ENCODE measurements around the gene PDE4D.

The PDE4D gene

GRCh38 chr5:59503220-59503619 lies 390.3 kb downstream of the PDE4D start:
- H3K36me3 ChIP-seq (ENCODE audit: control insufficient read depth in 1 of 2, insufficient read depth in 2 of 2, low read depth in 1 of 2, low read length in 2 of 2): no peaks in the 10 kb centered on the region
- H2BK12ac ChIP-seq (ENCODE audit: low read length in 2 of 2): no peak overlapping the region
- no peak overlapping the region for H3K4me2 ChIP-seq (ENCODE audit: low read length, poor library complexity, severe bottlenecking)
- H2AK5ac ChIP-seq (ENCODE audit: low read length, severe bottlenecking): no peak overlapping the region
- peaks cover 0 to 24% of the 10 kb centered on the region in 2 experiments for H3K27me3 ChIP-seq (ENCODE audit: control insufficient read depth in 1 of 2, insufficient read depth in 1 of 2, low read length in 2 of 2)
- H3K18ac ChIP-seq (ENCODE audit: low read depth in 1 of 2, low read length in 2 of 2): no peak overlapping the region
- H2BK120ac ChIP-seq (ENCODE audit: low read depth, low read length): no peak overlapping the region
- H3K4me3 ChIP-seq (ENCODE audit: insufficient read depth in 1 of 2, low read depth in 1 of 2, low read length in 2 of 2): no peak overlapping the region
- no peak overlapping the region for H3K23ac ChIP-seq (ENCODE audit: low read length in 2 of 2)
- H2BK5ac ChIP-seq (ENCODE audit: low read depth, low read length, poor library complexity, severe bottlenecking): no peak overlapping the region
- no peaks in the 10 kb centered on the region for H3K4me1 ChIP-seq (ENCODE audit: control insufficient read depth, insufficient read depth, low read depth, low read length)
- no peak overlapping the region for H3K27ac ChIP-seq (ENCODE audit: low read length, poor library complexity, severe bottlenecking)
- no peak overlapping the region for H3K4ac ChIP-seq (ENCODE audit: low read depth in 1 of 2, low read length in 2 of 2)
- WGBS: no CpG with 5 or more reads among the region's 1 CpG
- no peak overlapping the region for H4K91ac ChIP-seq (ENCODE audit: low read length)
- H3K79me1 ChIP-seq (replicated peaks; ENCODE audit: low read length, poor library complexity, severe bottlenecking): no peaks in the 10 kb centered on the region
- H4K8ac ChIP-seq (ENCODE audit: low read length): no peak overlapping the region
- no peaks in the 10 kb centered on the region for H3K9me3 ChIP-seq (ENCODE audit: control insufficient read depth, low read length)
- no peak overlapping the region for H3K9ac ChIP-seq (ENCODE audit: low read length)
- no peak overlapping the region for H2AFZ ChIP-seq (ENCODE audit: low read depth, low read length)
- DNase-seq: peak; percentile 67
- no peak overlapping the region for H2BK15ac ChIP-seq (ENCODE audit: low read depth, poor library complexity, severe bottlenecking)
- H3K14ac ChIP-seq (ENCODE audit: low read length in 2 of 2): no peak overlapping the region

- no peak overlapping the region for H3K4me2 ChIP-seq (ENCODE audit: low read length, poor library complexity, severe bottlenecking)
- H2AFZ ChIP-seq (ENCODE audit: low read depth, low read length): no peak overlapping the region
- H3K27ac ChIP-seq (ENCODE audit: low read length, poor library complexity, severe bottlenecking): no peak overlapping the region
- H3K36me3 ChIP-seq (ENCODE audit: control insufficient read depth in 1 of 2, insufficient read depth in 2 of 2, low read depth in 1 of 2, low read length in 2 of 2): no peaks in the 10 kb centered on the region
- peaks cover 0 to 31% of the 10 kb centered on the region in 2 experiments for H3K27me3 ChIP-seq (ENCODE audit: control insufficient read depth in 1 of 2, insufficient read depth in 1 of 2, low read length in 2 of 2)
- no peak overlapping the region for H3K23ac ChIP-seq (ENCODE audit: low read length in 2 of 2)
- no peak overlapping the region for H3K18ac ChIP-seq (ENCODE audit: low read depth in 1 of 2, low read length in 2 of 2)
- no peak overlapping the region for H4K91ac ChIP-seq (ENCODE audit: low read length)
- no peak overlapping the region for H3K4me3 ChIP-seq (ENCODE audit: insufficient read depth in 1 of 2, low read depth in 1 of 2, low read length in 2 of 2)
- no peaks in the 10 kb centered on the region for H3K9me3 ChIP-seq (ENCODE audit: control insufficient read depth, low read length)
- H2AK5ac ChIP-seq (ENCODE audit: low read length, severe bottlenecking): no peak overlapping the region
- no peak for DNase-seq
- H4K8ac ChIP-seq (ENCODE audit: low read length): no peak overlapping the region
- no peak overlapping the region for H2BK15ac ChIP-seq (ENCODE audit: low read depth, poor library complexity, severe bottlenecking)
- H2BK12ac ChIP-seq (ENCODE audit: low read length in 2 of 2): no peak overlapping the region
- no peak overlapping the region for H3K4ac ChIP-seq (ENCODE audit: low read depth in 1 of 2, low read length in 2 of 2)
- H3K79me1 ChIP-seq (replicated peaks; ENCODE audit: low read length, poor library complexity, severe bottlenecking): peaks cover 2% of the 10 kb centered on the region
- 89% methylated on average over 1 of the region's 1 CpG for WGBS
- H2BK5ac ChIP-seq (ENCODE audit: low read depth, low read length, poor library complexity, severe bottlenecking): no peak overlapping the region
- H3K9ac ChIP-seq (ENCODE audit: low read length): no peak overlapping the region
- H3K4me1 ChIP-seq (ENCODE audit: control insufficient read depth, insufficient read depth, low read depth, low read length): no peaks in the 10 kb centered on the region
- H3K14ac ChIP-seq (ENCODE audit: low read length in 2 of 2): no peak overlapping the region
- no peak overlapping the region for H2BK120ac ChIP-seq (ENCODE audit: low read depth, low read length)
Measured at GRCh38 chr5:59501316-59501715, 392.2 kb downstream of the PDE4D start.

- WGBS: no CpG with 5 or more reads among the region's 1 CpG
- H3K23ac ChIP-seq (ENCODE audit: low read length in 2 of 2): no peak overlapping the region
- H3K4ac ChIP-seq (ENCODE audit: low read depth in 1 of 2, low read length in 2 of 2): no peak overlapping the region
- H2AFZ ChIP-seq (ENCODE audit: low read depth, low read length): no peak overlapping the region
- peaks cover 8% of the 10 kb centered on the region for H3K79me1 ChIP-seq (replicated peaks; ENCODE audit: low read length, poor library complexity, severe bottlenecking)
- peaks cover 0 to 41% of the 10 kb centered on the region in 2 experiments for H3K27me3 ChIP-seq (ENCODE audit: control insufficient read depth in 1 of 2, insufficient read depth in 1 of 2, low read length in 2 of 2)
- no peak overlapping the region for H2BK15ac ChIP-seq (ENCODE audit: low read depth, poor library complexity, severe bottlenecking)
- H3K18ac ChIP-seq (ENCODE audit: low read depth in 1 of 2, low read length in 2 of 2): no peak overlapping the region
- no peak overlapping the region for H3K14ac ChIP-seq (ENCODE audit: low read length in 2 of 2)
- H3K27ac ChIP-seq (ENCODE audit: low read length, poor library complexity, severe bottlenecking): no peak overlapping the region
- H2BK12ac ChIP-seq (ENCODE audit: low read length in 2 of 2): no peak overlapping the region
- no peak overlapping the region for H4K8ac ChIP-seq (ENCODE audit: low read length)
- no peak overlapping the region for H2BK5ac ChIP-seq (ENCODE audit: low read depth, low read length, poor library complexity, severe bottlenecking)
- no peak overlapping the region for H3K9ac ChIP-seq (ENCODE audit: low read length)
- H4K91ac ChIP-seq (ENCODE audit: low read length): no peak overlapping the region
- peaks cover 0 to 4% of the 10 kb centered on the region in 2 experiments for H3K36me3 ChIP-seq (ENCODE audit: control insufficient read depth in 1 of 2, insufficient read depth in 2 of 2, low read depth in 1 of 2, low read length in 2 of 2)
- DNase-seq: no peak
- H2AK5ac ChIP-seq (ENCODE audit: low read length, severe bottlenecking): no peak overlapping the region
- H3K4me1 ChIP-seq (ENCODE audit: control insufficient read depth, insufficient read depth, low read depth, low read length): peaks cover 2% of the 10 kb centered on the region
- H2BK120ac ChIP-seq (ENCODE audit: low read depth, low read length): no peak overlapping the region
- H3K4me2 ChIP-seq (ENCODE audit: low read length, poor library complexity, severe bottlenecking): no peak overlapping the region
- no peaks in the 10 kb centered on the region for H3K9me3 ChIP-seq (ENCODE audit: control insufficient read depth, low read length)
- H3K4me3 ChIP-seq (ENCODE audit: insufficient read depth in 1 of 2, low read depth in 1 of 2, low read length in 2 of 2): no peak overlapping the region
Measured at GRCh38 chr5:59500014-59500413, 393.5 kb downstream of the PDE4D start.

GRCh38 chr5:59497207-59497606 lies 396.3 kb downstream of the PDE4D start:
- Histone ChIP-seq H3K4ac (ENCODE audit: low read depth in 1 of 2, low read length in 2 of 2) (no peak overlapping the region), H3K9ac (ENCODE audit: low read length) (no peak overlapping the region), H3K9me3 (ENCODE audit: control insufficient read depth, low read length) (no peaks in the 10 kb centered on the region), H3K36me3 (ENCODE audit: control insufficient read depth in 1 of 2, insufficient read depth in 2 of 2, low read depth in 1 of 2, low read length in 2 of 2) (peaks cover 0 to 4% of the 10 kb centered on the region in 2 experiments), H3K27ac (ENCODE audit: low read length, poor library complexity, severe bottlenecking) (no peak overlapping the region), H3K18ac (ENCODE audit: low read depth in 1 of 2, low read length in 2 of 2) (no peak overlapping the region), H3K23ac (ENCODE audit: low read length in 2 of 2) (no peak overlapping the region), H2AFZ (ENCODE audit: low read depth, low read length) (no peak overlapping the region), H2BK120ac (ENCODE audit: low read depth, low read length) (no peak overlapping the region), H3K14ac (ENCODE audit: low read length in 2 of 2) (no peak overlapping the region), H3K4me2 (ENCODE audit: low read length, poor library complexity, severe bottlenecking) (no peak overlapping the region), H2BK12ac (ENCODE audit: low read length in 2 of 2) (no peak overlapping the region), H3K79me1 (replicated peaks; ENCODE audit: low read length, poor library complexity, severe bottlenecking) (peaks cover 8% of the 10 kb centered on the region), H3K4me3 (ENCODE audit: insufficient read depth in 1 of 2, low read depth in 1 of 2, low read length in 2 of 2) (no peak overlapping the region), H3K4me1 (ENCODE audit: control insufficient read depth, insufficient read depth, low read depth, low read length) (peaks cover 2% of the 10 kb centered on the region), H2BK5ac (ENCODE audit: low read depth, low read length, poor library complexity, severe bottlenecking) (no peak overlapping the region), H4K91ac (ENCODE audit: low read length) (no peak overlapping the region), H2BK15ac (ENCODE audit: low read depth, poor library complexity, severe bottlenecking) (no peak overlapping the region), H3K27me3 (ENCODE audit: control insufficient read depth in 1 of 2, insufficient read depth in 1 of 2, low read length in 2 of 2) (peaks cover 0 to 49% of the 10 kb centered on the region in 2 experiments), H2AK5ac (ENCODE audit: low read length, severe bottlenecking) (no peak overlapping the region), H4K8ac (ENCODE audit: low read length) (no peak overlapping the region)
- DNase-seq: no peak
- no CpG with 5 or more reads among the region's 1 CpG for WGBS

All from mesenchymal stem cell (in vitro differentiated cells and primary cell).